Endothelial cell of umbilical vein (primary cell): Measurements from ENCODE around the gene ANKRD13B. TPM values are rescaled to one million over a fixed set of nuclear protein-coding genes. Genes with fewer than 3 reads are reported as not detected.

Experiments used
- BruUV-seq: library from RNA; stranded (reverse); fragments of 400-500 nt; replicated peaks from 2 replicates; lab custom pipeline; 2021; lab: Mats Ljungman, UMichigan
- CTCF ChIA-PET: fragments of 300-600, 350-600 bp; sonication (Branson Sonifier 250); formaldehyde crosslinking; loops from one replicate; lab custom pipeline; 2021; ENCODE audit warnings: antibody characterized with exemption, inconsistent platforms; lab: Charles Lee
- POLR2A ChIA-PET: fragments of 300-600, 350-600 bp; sonication (Branson Sonifier 250); formaldehyde crosslinking; loops from one replicate; lab custom pipeline; 2021; ENCODE audit warnings: antibody characterized with exemption, inconsistent platforms; lab: Charles Lee
- DNase-seq: peaks from one replicate; pipeline ENCODE4 v3.0.0-alpha.2; 2011; ENCODE audit warnings: low read depth, low spot score
- FAIRE-seq: peaks from 2 replicates; lab custom pipeline; 2011; peaks lifted over from hg19 to GRCh38; lab: Jason Lieb, UNC
- H2AFZ ChIP-seq: 2 replicates; pipeline ENCODE4 v1.6.0; 2012; ENCODE audit warnings: low read depth, low read length, control low read depth, inconsistent platforms
- H3K27ac ChIP-seq: 2 replicates; pipeline ENCODE4 v1.5.1; 2011; ENCODE audit warnings: low read depth, mild to moderate bottlenecking, control low read depth, low read length, moderate library complexity; ENCODE audit not compliant: insufficient read depth
- H3K27me3 ChIP-seq, 2 experiments: 2 replicates each; pipeline versions ENCODE4 v1.6.0 to v1.6.1; 2011; ENCODE audit warnings: low read length in 2 of 2, mixed read lengths in 1 of 2; ENCODE audit not compliant: control insufficient read depth in 2 of 2, insufficient read depth in 2 of 2
- H3K36me3 ChIP-seq, 2 experiments: 2 replicates in 1 of 2; 3 replicates in 1 of 2; pipeline ENCODE4 v1.5.1; 2011; ENCODE audit warnings: low read length in 2 of 2, mild to moderate bottlenecking in 1 of 2, moderate library complexity in 1 of 2; ENCODE audit not compliant: control insufficient read depth in 2 of 2, insufficient read depth in 2 of 2; ENCODE audit errors: extremely low read depth in 1 of 2
- H3K4me1 ChIP-seq: 3 replicates; pipeline ENCODE4 v1.5.1; 2011; ENCODE audit warnings: mild to moderate bottlenecking, low read length; ENCODE audit not compliant: control insufficient read depth, insufficient read depth; ENCODE audit errors: extremely low read depth
- H3K4me2 ChIP-seq: 2 replicates; pipeline ENCODE4 v1.6.1; 2011; ENCODE audit warnings: low read length, control low read depth, mixed read lengths; ENCODE audit not compliant: insufficient read depth
- H3K4me3 ChIP-seq, 3 experiments: fragments of 200-600 bp in 1 of 3; sonication (generic), shearing (Covaris generic) in 1 of 3; replicated peaks in 1 of 3; 2 replicates each; pipeline ENCODE4 v1.5.1; 2011 to 2016; ENCODE audit warnings: control low read depth in 3 of 3, low read length in 3 of 3, mild to moderate bottlenecking in 2 of 3, inconsistent platforms in 1 of 3, low read depth in 1 of 3, moderate library complexity in 1 of 3; ENCODE audit not compliant: insufficient read depth in 1 of 3
- H3K79me2 ChIP-seq: 2 replicates; pipeline ENCODE4 v1.6.0; 2012; ENCODE audit warnings: low read length, inconsistent platforms; ENCODE audit not compliant: control insufficient read depth, insufficient read depth
- H3K9ac ChIP-seq: replicated peaks from 2 replicates; pipeline ENCODE3; 2011; ENCODE audit warnings: low read length, control low read depth; ENCODE audit not compliant: insufficient read depth; ENCODE audit errors: extremely low read depth
- H3K9me1 ChIP-seq: replicated peaks from 3 replicates; pipeline ENCODE4 v1.6.0; 2011; ENCODE audit warnings: mild to moderate bottlenecking, low read length; ENCODE audit not compliant: control insufficient read depth, insufficient read depth; ENCODE audit errors: extremely low read depth
- H3K9me3 ChIP-seq: replicated peaks from 2 replicates; pipeline ENCODE4 v1.5.1; 2012; ENCODE audit warnings: low read length, inconsistent platforms; ENCODE audit not compliant: control insufficient read depth, insufficient read depth
- H4K20me1 ChIP-seq: replicated peaks from 2 replicates; pipeline ENCODE3; 2011; ENCODE audit warnings: mild to moderate bottlenecking, low read length; ENCODE audit not compliant: control insufficient read depth, insufficient read depth; ENCODE audit errors: extremely low read depth
- EZH2 ChIP-seq: IDR thresholded peaks from 2 replicates; pipeline ENCODE4 v1.6.1; 2012; ENCODE audit warnings: borderline replicate concordance, low read depth, mild to moderate bottlenecking, moderate library complexity, low read length, inconsistent platforms; ENCODE audit not compliant: severe bottlenecking
- FOS ChIP-seq: IDR thresholded peaks from 2 replicates; pipeline ENCODE4 v1.6.1; 2011; ENCODE audit warnings: mild to moderate bottlenecking, low read length, moderate library complexity, borderline replicate concordance; ENCODE audit not compliant: insufficient read depth
- GATA2 ChIP-seq: IDR thresholded peaks from 2 replicates; pipeline ENCODE4 v1.7.0; 2011; ENCODE audit warnings: low read depth, mild to moderate bottlenecking, moderate library complexity, mixed read lengths, low read length; ENCODE audit not compliant: insufficient read length, insufficient read depth
- JUN ChIP-seq: IDR thresholded peaks from 2 replicates; pipeline ENCODE4 v1.6.1; 2011; ENCODE audit warnings: borderline replicate concordance, low read depth; ENCODE audit not compliant: insufficient read length, insufficient read depth
- MYC ChIP-seq: IDR thresholded peaks from one replicate; pipeline ENCODE4 v1.6.1; 2011; ENCODE audit warnings: mild to moderate bottlenecking, low read depth, low read length
- POLR2A ChIP-seq: IDR thresholded peaks from 2 replicates; pipeline ENCODE4 v1.6.1; 2012; ENCODE audit warnings: low read depth, mild to moderate bottlenecking, control low read depth, low read length
- POLR2AphosphoS5 ChIP-seq: IDR thresholded peaks from 2 replicates; pipeline ENCODE4 v1.6.1; 2012; ENCODE audit warnings: low read depth, mild to moderate bottlenecking, control low read depth, low read length, moderate library complexity; ENCODE audit not compliant: insufficient read depth
- dilution Hi-C: fragments of 300-500 bp; cut with MboI; formaldehyde crosslinking; loops from one replicate; pipeline ENCODE4 v1.15.0; 2019; ENCODE audit warnings: low sequenced_read_pairs; ENCODE audit not compliant: extremely low pct_ligation_motif_present
- intact Hi-C: fragments of 100-400 bp; cut with micrococcal nuclease; formaldehyde crosslinking; loops from one replicate; pipeline ENCODE4 v1.10.0; 2022
- polyA plus RNA-seq, 4 experiments: library from polyadenylated mRNA; depleted of rRNA in 3 of 4; stranded (reverse) in 3 of 4; unstranded in 1 of 4; fragments of >200 nt; gene quantifications; 2 replicates each; pipeline versions ENCODE4 v1.2.1 to v1.2.3, GENCODE V29; 2011 to 2012; ENCODE audit warnings: missing spikeins in 1 of 4
- total RNA-seq: library from RNA; stranded (reverse); gene quantifications from 2 replicates; pipeline ENCODE4 v1.2.3, GENCODE V29; 2021
- TF ChIP-seq, protein P1 (sequence below): IDR thresholded peaks from 2 replicates; pipeline ENCODE4 v1.6.1; 2011; ENCODE audit not compliant: insufficient read depth, insufficient read length
- TF ChIP-seq, protein P2 (sequence below), 2 donors: IDR thresholded peaks; 1 replicate in 1 of 2; 2 replicates in 1 of 2; pipeline ENCODE4 v1.5.1; 2011; ENCODE audit warnings: low read length in 2 of 2, mild to moderate bottlenecking in 2 of 2, moderate library complexity in 2 of 2, control low read depth in 1 of 2, inconsistent platforms in 1 of 2, low read depth in 1 of 2; ENCODE audit not compliant: insufficient read depth in 1 of 2; ENCODE audit errors: extremely low read depth in 1 of 2

ANKRD13B gene
- total and polyA plus RNA-seq, 2 donors (not counting 3 experiments of a cell fraction or from before 2014, with no cell fraction given) = 21.1 to 23.2 TPM

DNA sequence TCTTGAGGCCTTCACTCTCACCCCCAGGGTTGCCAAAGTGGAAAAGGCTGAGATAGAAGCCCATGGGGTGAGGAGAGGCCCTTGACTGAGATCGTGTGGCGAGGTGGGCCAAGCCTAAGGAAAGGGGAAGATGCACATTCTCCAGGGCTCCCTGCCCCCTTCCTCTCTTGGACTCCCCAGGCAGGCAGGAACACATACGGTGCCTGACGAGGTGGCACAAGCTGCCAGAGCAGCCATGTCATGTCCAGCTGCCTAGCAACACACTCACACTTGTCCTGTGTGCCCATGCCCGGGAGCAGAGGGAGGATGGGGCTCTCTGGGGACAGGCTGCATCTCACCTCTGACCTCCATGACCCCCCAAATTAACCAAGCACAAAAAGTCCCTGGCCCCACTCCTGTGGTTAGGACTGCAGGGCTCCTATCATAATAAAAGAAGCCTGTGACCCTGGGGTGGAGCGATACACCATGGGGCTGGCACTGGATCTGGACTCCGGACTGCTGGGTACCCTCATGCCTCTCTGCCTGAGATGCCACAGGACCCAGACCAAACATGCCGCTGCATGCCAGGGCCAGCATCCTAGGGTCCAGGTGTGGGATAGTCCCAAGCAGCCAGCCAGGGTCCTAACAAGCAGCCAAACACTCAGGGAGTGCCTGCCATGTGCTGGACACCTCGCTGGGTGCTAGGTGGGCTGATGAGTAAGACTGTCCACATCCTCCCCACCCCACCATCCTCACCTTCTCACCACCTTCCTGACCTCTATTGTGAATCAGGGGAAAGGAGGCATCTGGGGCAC is 6.1 kb upstream of the ANKRD13B start:
- TF ChIP-seq, protein P1, sequence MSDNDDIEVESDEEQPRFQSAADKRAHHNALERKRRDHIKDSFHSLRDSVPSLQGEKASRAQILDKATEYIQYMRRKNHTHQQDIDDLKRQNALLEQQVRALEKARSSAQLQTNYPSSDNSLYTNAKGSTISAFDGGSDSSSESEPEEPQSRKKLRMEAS = no peak
- no TSS peak for BruUV-seq
- no peak for FAIRE-seq
- POLR2A ChIA-PET = interaction anchor here (0.5 kb wide), 1 partner anchor 147 kb away, joined by 3 read pairs; no protein-coding TSS in a partner anchor
- H3K27me3 ChIP-seq = no peaks in the 10 kb centered on the region
- CTCF ChIA-PET = interaction anchor here (1.2 to 4.2 kb wide), 4 partner anchors 12 to 31 kb away, joined by 3 to 27 read pairs (median 7); no protein-coding TSS in a partner anchor
- H3K36me3 ChIP-seq = peaks cover 0 to 13% of the 10 kb centered on the region in 2 experiments
- peak overlapping the region; percentile 66 for H3K27ac ChIP-seq
- peak overlapping the region; percentile 4 for H3K9ac ChIP-seq
- no peak overlapping the region for H2AFZ ChIP-seq
- no peak overlapping the region for H3K4me3 ChIP-seq
- no peak for DNase-seq
- H3K4me1 ChIP-seq = peaks cover 66% of the 10 kb centered on the region
- no peaks in the 10 kb centered on the region for H4K20me1 ChIP-seq
- H3K4me2 ChIP-seq = peak overlapping the region; percentile 66
- no peaks in the 10 kb centered on the region for H3K9me3 ChIP-seq
- dilution Hi-C loops = no loop called here
- H3K79me2 ChIP-seq = peaks cover 72% of the 10 kb centered on the region
- H3K9me1 ChIP-seq = no peaks in the 10 kb centered on the region
- intact Hi-C loops = loop anchor here (5.0 kb wide), 1 partner anchor 195 kb away; the partner anchor contains the start of gene TAOK1

DNA sequence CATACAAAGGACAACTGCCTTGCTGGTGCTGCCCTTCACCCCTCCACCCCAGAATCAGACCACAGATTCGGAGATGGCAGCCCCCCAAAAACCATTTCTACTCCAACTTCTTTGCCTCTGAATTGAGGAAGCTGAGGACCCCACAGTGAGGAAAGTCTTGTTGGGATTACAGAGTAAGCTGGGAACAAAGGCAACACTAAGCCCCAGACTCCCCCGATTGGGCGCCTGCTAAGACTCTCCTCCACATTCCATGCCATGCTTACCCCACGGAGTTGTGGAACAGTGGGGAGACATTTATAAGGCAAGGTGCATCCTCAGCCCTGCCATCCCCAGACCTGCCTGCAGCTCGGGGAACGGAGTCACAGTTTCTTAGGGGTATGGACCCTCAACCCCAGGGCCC is 5.3 kb upstream of the ANKRD13B start:
- H3K27ac ChIP-seq = peak overlapping the region; percentile 66
- dilution Hi-C loops = no loop called here
- no peaks in the 10 kb centered on the region for H4K20me1 ChIP-seq
- H3K9me3 ChIP-seq = no peaks in the 10 kb centered on the region
- peaks cover 0 to 9% of the 10 kb centered on the region in 2 experiments for H3K36me3 ChIP-seq
- peaks cover 73% of the 10 kb centered on the region for H3K4me1 ChIP-seq
- H3K27me3 ChIP-seq = no peaks in the 10 kb centered on the region
- TF ChIP-seq JUN = no peak
- TF ChIP-seq POLR2A = no peak
- TF ChIP-seq MYC = no peak
- TF ChIP-seq, protein P2, sequence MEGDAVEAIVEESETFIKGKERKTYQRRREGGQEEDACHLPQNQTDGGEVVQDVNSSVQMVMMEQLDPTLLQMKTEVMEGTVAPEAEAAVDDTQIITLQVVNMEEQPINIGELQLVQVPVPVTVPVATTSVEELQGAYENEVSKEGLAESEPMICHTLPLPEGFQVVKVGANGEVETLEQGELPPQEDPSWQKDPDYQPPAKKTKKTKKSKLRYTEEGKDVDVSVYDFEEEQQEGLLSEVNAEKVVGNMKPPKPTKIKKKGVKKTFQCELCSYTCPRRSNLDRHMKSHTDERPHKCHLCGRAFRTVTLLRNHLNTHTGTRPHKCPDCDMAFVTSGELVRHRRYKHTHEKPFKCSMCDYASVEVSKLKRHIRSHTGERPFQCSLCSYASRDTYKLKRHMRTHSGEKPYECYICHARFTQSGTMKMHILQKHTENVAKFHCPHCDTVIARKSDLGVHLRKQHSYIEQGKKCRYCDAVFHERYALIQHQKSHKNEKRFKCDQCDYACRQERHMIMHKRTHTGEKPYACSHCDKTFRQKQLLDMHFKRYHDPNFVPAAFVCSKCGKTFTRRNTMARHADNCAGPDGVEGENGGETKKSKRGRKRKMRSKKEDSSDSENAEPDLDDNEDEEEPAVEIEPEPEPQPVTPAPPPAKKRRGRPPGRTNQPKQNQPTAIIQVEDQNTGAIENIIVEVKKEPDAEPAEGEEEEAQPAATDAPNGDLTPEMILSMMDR (IDR thresholded peaks at IDR 0.05; ENCODE audit: extremely low read depth in 1 of 2, insufficient read depth in 1 of 2, low read depth in 1 of 2, low read length in 2 of 2) = no peak
- no peak for TF ChIP-seq POLR2AphosphoS5
- no peak for TF ChIP-seq EZH2
- no peak for TF ChIP-seq GATA2
- TF ChIP-seq, protein P1 = no peak
- TF ChIP-seq FOS = no peak
- H3K4me3 ChIP-seq = peak overlapping the region; percentile 58 to 69 (median 68)
- DNase-seq = no peak
- H2AFZ ChIP-seq = no peak overlapping the region
- CTCF ChIA-PET = interaction anchor here (1.4 to 4.2 kb wide), 3 partner anchors 17 to 30 kb away, joined by 6 to 27 read pairs (median 8); no protein-coding TSS in a partner anchor
- no peaks in the 10 kb centered on the region for H3K9me1 ChIP-seq
- intact Hi-C loops = loop anchor here (5.0 kb wide), 1 partner anchor 195 kb away; the partner anchor contains the start of gene TAOK1
- no TSS peak for BruUV-seq
- FAIRE-seq = peak; percentile 33
- H3K4me2 ChIP-seq = peak overlapping the region; percentile 66
- H3K79me2 ChIP-seq = peaks cover 65% of the 10 kb centered on the region
- H3K9ac ChIP-seq = peak overlapping the region; percentile 54
- POLR2A ChIA-PET = no interaction called here
